GM10248 (cell line): ENCODE results near the gene PCNX1.

Experiments used
- CTCF ChIA-PET: fragments of 300-600 bp; sonication (Branson Sonifier 250); formaldehyde crosslinking; extraction: SDS; loops from one replicate; lab custom pipeline; 2021; ENCODE audit warnings: antibody characterized with exemption; lab: Yijun Ruan, JAX
- POLR2A ChIA-PET: fragments of 350-650 bp; sonication (Branson Sonifier 250); formaldehyde crosslinking; extraction: SDS; loops from one replicate; lab custom pipeline; 2020; ENCODE audit warnings: antibody characterized with exemption; lab: Yijun Ruan, JAX
- DNase-seq: peaks from one replicate; pipeline ENCODE4 v3.0.0; 2012; ENCODE audit errors: extremely low spot score
- TF ChIP-seq, protein P1 (sequence below): IDR thresholded peaks from 2 replicates; pipeline ENCODE4 v1.5.1; 2012; ENCODE audit warnings: mild to moderate bottlenecking, low read depth; ENCODE audit errors: extremely low read depth, missing control alignments, control extremely low read depth

Gene PCNX1

DNA sequence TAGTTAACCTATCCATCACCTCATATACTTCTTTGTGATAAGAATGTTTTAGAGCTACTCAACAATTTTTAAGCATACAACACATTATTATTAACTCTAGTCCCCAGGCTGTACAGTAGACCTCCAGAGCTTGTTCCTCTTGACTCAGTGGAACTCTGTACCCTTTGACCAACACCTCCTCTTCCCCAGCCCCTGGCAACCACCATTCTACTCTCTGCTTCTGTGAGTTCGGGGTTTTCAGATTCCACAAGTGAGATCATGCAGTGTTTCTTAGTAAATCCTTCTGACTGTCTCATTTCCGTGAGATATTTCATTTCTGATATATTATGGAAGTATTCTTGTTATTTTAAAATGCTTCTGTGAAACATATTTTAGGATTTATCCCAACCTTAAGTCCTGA is 200.7 kb downstream of the PCNX1 start:
- no peak for DNase-seq
- CTCF ChIA-PET = interaction anchor here (1.0 to 2.4 kb wide), 4 partner anchors 11 to 645 kb away, joined by 3 to 12 read pairs (median 4); no protein-coding TSS in a partner anchor
- TF ChIP-seq, protein P1, sequence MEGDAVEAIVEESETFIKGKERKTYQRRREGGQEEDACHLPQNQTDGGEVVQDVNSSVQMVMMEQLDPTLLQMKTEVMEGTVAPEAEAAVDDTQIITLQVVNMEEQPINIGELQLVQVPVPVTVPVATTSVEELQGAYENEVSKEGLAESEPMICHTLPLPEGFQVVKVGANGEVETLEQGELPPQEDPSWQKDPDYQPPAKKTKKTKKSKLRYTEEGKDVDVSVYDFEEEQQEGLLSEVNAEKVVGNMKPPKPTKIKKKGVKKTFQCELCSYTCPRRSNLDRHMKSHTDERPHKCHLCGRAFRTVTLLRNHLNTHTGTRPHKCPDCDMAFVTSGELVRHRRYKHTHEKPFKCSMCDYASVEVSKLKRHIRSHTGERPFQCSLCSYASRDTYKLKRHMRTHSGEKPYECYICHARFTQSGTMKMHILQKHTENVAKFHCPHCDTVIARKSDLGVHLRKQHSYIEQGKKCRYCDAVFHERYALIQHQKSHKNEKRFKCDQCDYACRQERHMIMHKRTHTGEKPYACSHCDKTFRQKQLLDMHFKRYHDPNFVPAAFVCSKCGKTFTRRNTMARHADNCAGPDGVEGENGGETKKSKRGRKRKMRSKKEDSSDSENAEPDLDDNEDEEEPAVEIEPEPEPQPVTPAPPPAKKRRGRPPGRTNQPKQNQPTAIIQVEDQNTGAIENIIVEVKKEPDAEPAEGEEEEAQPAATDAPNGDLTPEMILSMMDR = no peak
- POLR2A ChIA-PET = no interaction called here

DNA sequence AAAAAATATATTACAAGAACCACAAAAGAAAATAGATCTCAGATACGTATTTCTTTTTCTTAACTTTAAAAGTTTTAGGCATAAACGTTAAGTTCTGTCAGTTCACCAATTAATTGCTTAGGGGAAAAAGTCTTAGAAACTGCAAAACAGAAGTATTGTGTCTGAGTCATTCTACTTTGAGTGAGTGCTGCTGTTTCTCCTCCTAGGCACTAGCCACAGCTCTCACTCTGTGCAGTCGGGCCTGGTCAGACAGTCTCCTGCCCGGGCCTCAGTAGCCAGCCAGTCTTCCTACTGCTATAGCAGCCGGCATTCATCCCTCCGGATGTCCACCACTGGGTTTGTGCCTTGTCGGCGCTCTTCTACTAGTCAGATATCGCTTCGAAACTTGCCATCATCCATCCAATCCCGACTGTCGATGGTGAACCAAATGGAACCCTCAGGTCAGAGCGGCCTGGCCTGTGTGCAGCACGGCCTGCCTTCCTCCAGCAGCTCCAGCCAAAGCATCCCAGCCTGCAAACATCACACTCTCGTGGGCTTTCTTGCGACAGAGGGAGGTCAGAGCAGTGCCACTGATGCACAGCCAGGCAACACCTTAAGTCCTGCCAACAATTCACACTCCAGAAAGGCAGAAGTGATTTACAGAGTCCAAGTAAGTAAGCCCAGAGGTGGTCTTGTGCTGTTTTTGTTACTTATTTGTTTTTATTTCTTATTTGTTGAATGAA is 201.3 kb downstream of the PCNX1 start:
- TF ChIP-seq, protein P1 = no peak
- no peak for DNase-seq
- POLR2A ChIA-PET = no interaction called here
- CTCF ChIA-PET = interaction anchor here (1.0 to 2.4 kb wide), 5 partner anchors 10 to 746 kb away, joined by 3 to 12 read pairs (median 3); no protein-coding TSS in a partner anchor

DNA sequence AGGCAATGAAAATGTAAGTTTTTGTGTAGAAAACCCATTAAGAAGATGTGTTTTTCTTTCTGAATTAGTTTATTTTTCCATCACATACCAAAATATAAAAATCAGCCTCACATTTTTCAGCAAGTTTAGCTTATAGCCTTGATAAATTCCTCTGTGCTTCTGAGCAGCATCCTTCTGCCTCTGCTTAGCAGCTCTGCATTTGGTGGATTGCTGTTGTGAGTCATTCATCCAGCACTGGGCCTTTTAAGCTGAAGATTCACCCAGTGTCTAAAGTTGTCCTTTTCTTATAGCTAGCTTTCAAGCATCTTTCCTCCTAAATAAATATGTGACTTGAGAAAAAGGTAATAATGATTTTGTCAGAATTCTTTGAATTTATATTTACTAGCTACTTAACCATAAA is 206.1 kb downstream of the PCNX1 start:
- CTCF ChIA-PET = interaction anchor here (1.1 to 4.0 kb wide), 2 partner anchors 10 to 640 kb away, joined by 7 to 28 read pairs; no protein-coding TSS in a partner anchor
- no peak for DNase-seq
- POLR2A ChIA-PET = no interaction called here
- TF ChIP-seq, protein P1 = no peak

DNA sequence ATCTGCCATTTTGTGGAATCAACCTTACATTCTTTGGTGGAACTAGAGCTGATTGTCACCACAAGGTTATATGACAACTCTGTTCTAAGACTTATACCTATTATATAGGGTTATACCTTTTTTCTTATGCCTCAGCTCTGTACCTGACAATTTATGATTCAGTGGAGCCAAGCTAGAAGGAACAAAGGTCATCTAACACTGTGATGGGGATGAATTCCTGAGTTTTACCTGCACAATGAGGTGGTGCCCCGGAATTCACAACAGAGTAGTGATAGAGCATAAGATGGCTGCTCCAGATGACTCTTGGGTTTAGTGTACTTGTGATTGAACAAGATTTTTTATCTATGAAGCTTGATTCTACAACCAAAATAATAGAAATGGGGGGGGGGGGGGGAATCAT is 207.3 kb downstream of the PCNX1 start:
- TF ChIP-seq, protein P1 = no peak
- ChIA-PET CTCF (interaction anchor here (0.9 to 5.0 kb wide), 5 partner anchors 11 to 741 kb away, joined by 3 to 32 read pairs (median 4); no protein-coding TSS in a partner anchor), POLR2A (interaction anchor here (0.6 kb wide), 1 partner anchor 106 kb away, joined by 11 read pairs; no protein-coding TSS in a partner anchor)
- no peak for DNase-seq

DNA sequence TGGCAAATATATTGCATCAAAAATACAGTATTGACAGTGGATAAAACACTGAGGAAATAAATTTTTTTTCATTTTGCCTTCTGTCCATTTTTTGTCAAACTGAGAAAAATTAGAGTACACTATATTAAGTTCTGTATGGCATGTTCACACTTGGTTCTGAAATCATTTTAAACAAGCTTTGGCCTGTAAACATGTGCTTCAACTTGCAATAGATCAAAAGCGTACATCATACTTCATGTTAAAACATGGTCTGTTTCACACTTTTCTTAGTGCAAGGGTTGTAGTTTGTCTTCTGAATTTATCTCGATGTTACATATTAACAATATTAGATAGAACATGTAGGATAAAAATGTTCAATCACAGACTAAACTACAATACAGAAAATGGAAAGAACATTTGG is 208.0 kb downstream of the PCNX1 start:
- ChIA-PET CTCF (interaction anchor here (0.9 to 5.0 kb wide), 5 partner anchors 12 to 740 kb away, joined by 3 to 32 read pairs (median 4); no protein-coding TSS in a partner anchor), POLR2A (no interaction called here)
- TF ChIP-seq, protein P1 = no peak
- DNase-seq = no peak

DNA sequence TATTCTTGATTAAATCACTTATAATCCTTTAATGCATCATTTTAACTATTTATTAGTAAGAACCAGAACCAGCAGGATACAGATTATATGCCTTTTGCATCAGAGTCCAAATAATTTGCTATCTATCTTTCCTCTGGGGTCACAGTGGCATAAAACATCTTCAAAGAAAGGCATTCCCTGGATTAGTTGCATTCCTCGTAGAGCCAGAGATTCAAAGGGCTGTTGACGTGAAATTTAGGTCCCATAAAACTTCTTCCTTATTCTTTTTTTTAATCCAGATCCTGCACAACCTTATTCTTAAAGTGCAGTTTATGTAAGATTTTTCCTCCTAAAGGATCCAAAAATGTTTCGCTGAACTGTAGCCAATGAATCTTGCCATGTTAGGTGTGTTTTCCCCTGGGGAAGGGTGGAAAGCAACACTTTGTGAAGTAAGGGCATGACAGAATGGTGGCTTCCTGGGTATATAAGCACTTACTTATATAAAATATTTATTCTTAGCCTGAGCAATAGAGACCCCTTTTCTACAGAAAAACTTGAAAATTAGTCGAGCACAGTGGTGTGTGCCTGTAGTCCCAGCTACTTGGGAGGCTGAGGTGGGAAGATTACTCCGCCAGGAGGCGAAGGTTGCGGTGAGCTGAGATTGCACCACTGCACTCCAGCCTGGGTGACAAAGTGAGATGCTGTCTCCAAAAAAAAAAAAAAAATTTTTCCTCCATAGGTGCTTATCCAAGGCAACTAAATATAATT is 208.7 kb downstream of the PCNX1 start:
- TF ChIP-seq, protein P1 = no peak
- ChIA-PET POLR2A (no interaction called here), CTCF (interaction anchor here (4.0 to 5.0 kb wide), 2 partner anchors 12 to 636 kb away, joined by 28 to 32 read pairs; no protein-coding TSS in a partner anchor)
- no peak for DNase-seq
